ENCODE results near the gene BAZ1A.

- TF ChIP-seq CTCF (IDR thresholded peaks at IDR 0.05) (no peak), POLR2A (IDR thresholded peaks at IDR 0.05) (no peak)
These were observed 93.1 kb downstream of the BAZ1A start for GRCh38 chr14:34782031-34782430.
